ENCODE measurements around the gene HAUS7. TPM values are rescaled to one million over a fixed set of nuclear protein-coding genes. Genes with fewer than 3 reads are reported as not detected.

Gene HAUS7
- total RNA-seq, 1 donor from 2014 or later: 32.5 TPM

GRCh38 chrX:153510383-153510782 lies 40.0 kb upstream of the HAUS7 start:
- DNase-seq (ENCODE audit: extremely low spot score, unreplicated experiment): no peak
- Mint-ChIP-seq H3K4me3 (no peak overlapping the region), H3K4me1 (ENCODE audit: unreplicated experiment) (no peaks in the 10 kb centered on the region), H3K27me3 (peaks cover 4% of the 10 kb centered on the region), H3K36me3 (no peaks in the 10 kb centered on the region), H3K27ac (no peak overlapping the region), H3K9me3 (no peaks in the 10 kb centered on the region)
- TF ChIP-seq CTCF (conservative IDR thresholded peaks at IDR 0.05): no peak

- DNase-seq (ENCODE audit: extremely low spot score, unreplicated experiment): no peak
- no peaks in the 10 kb centered on the region for H3K4me1 Mint-ChIP-seq (ENCODE audit: unreplicated experiment)
- H3K9me3 Mint-ChIP-seq: no peaks in the 10 kb centered on the region
- no peak overlapping the region for H3K4me3 Mint-ChIP-seq
- H3K36me3 Mint-ChIP-seq: no peaks in the 10 kb centered on the region
- H3K27ac Mint-ChIP-seq: no peak overlapping the region
- H3K27me3 Mint-ChIP-seq: no peaks in the 10 kb centered on the region
- no peak for TF ChIP-seq CTCF (conservative IDR thresholded peaks at IDR 0.05)
These were observed 39.2 kb upstream of the HAUS7 start for GRCh38 chrX:153509592-153509991.

- H3K27me3 Mint-ChIP-seq: no peaks in the 10 kb centered on the region
- TF ChIP-seq CTCF (conservative IDR thresholded peaks at IDR 0.05): peak; percentile 87
- H3K4me1 Mint-ChIP-seq (ENCODE audit: unreplicated experiment): no peaks in the 10 kb centered on the region
- H3K9me3 Mint-ChIP-seq: no peaks in the 10 kb centered on the region
- no peaks in the 10 kb centered on the region for H3K36me3 Mint-ChIP-seq
- peak; percentile 87 for DNase-seq (ENCODE audit: extremely low spot score, unreplicated experiment)
- no peak overlapping the region for H3K4me3 Mint-ChIP-seq
- H3K27ac Mint-ChIP-seq: no peak overlapping the region
These were observed 37.3 kb upstream of the HAUS7 start for GRCh38 chrX:153507484-153508178.

- DNase-seq (ENCODE audit: extremely low spot score, unreplicated experiment): no peak
- Mint-ChIP-seq H3K27me3 (no peaks in the 10 kb centered on the region), H3K4me3 (no peak overlapping the region), H3K4me1 (ENCODE audit: unreplicated experiment) (no peaks in the 10 kb centered on the region), H3K9me3 (no peaks in the 10 kb centered on the region), H3K27ac (no peak overlapping the region), H3K36me3 (peaks cover 7% of the 10 kb centered on the region)
- no peak for TF ChIP-seq CTCF (conservative IDR thresholded peaks at IDR 0.05)
These were observed 35.0 kb upstream of the HAUS7 start for GRCh38 chrX:153505361-153505760.

GRCh38 chrX:153504445-153505016 lies 34.2 kb upstream of the HAUS7 start:
- no peak overlapping the region for H3K4me3 Mint-ChIP-seq
- TF ChIP-seq CTCF (conservative IDR thresholded peaks at IDR 0.05): no peak
- H3K27ac Mint-ChIP-seq: no peak overlapping the region
- H3K9me3 Mint-ChIP-seq: no peaks in the 10 kb centered on the region
- no peaks in the 10 kb centered on the region for H3K27me3 Mint-ChIP-seq
- H3K36me3 Mint-ChIP-seq: peaks cover 8% of the 10 kb centered on the region
- DNase-seq (ENCODE audit: extremely low spot score, unreplicated experiment): no peak
- no peaks in the 10 kb centered on the region for H3K4me1 Mint-ChIP-seq (ENCODE audit: unreplicated experiment)

Data from type B pancreatic cell (in vitro differentiated cells).